Superior temporal gyrus (tissue), 1 donor: ENCODE data around the gene TCF4.

Source experiments
- DNase-seq: peaks from one replicate; pipeline ENCODE4 v3.0.0-alpha.2; 2016; ENCODE audit errors: extremely low spot score

TCF4 gene

DNA sequence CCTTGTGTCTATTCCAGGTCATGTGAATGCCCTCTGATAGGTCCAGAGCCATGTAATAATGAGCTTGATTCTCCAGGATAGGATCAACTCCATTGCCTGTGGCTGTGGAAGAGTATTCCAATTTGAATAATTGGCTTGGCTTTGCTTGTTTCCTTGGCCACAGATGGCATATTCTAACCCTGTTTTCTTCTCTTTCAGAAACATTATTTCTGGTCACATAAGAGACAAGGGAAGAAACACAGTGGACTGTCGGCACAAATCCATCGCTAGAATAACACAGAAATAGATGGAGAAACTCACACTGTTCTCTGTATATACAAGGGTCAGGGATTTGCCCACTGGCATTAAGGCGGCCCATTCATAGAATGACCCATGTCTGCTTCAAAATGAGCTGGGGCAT is 350.3 kb downstream of the TCF4 start:
- DNase-seq = no peak

DNA sequence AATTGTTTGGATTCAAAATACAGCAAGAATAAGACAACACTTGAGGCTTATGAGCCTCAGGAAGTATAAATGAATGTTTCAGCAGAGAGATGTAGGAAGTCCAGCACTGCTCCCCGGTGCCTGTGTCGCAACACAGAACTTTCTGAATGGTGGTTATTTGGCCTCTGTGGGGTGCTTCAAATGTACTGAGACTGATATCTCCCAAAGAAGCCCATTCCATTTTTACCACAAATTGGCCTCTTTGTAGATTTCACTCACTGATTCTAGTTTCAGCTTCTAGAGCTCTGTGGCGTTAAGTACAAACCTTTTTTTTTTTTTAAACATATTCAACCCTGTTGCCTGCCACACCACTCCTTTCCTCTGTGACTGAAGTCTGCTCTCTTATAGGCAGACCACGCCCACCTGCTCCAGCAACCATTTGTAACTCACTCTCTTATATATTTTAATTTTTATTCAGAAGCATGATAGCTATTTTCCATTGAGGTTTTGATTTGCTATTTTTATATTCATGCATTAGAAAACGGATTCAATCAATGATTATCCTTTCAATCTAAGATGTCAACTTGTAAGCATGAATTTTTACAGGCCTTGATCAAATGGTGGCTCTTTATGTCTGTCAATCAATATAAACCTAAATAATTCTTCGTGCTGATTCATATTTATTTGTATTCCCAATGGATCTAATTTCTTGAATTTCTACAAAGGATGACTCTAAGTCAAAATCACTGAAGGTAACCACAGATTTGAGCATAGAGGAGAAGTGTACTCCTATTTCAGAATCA is 351.7 kb downstream of the TCF4 start:
- no peak for DNase-seq

DNA sequence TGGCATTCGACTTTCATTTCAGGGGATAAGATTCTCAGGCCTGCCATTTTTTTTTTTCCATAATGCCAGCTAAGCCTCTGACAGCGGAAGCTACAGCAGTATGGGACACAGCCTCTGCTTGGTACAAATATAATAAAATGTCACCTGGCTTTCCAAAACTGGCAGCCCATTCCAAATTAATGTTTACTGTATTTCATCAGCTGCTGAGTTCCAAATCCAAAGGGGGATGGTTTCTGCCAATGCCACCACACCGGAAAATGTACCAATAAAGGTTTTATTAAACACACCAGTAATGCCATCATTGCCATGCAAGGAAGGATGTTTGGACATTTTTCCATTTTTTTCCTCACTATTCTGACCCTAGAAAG is 352.9 kb downstream of the TCF4 start:
- DNase-seq = no peak

DNA sequence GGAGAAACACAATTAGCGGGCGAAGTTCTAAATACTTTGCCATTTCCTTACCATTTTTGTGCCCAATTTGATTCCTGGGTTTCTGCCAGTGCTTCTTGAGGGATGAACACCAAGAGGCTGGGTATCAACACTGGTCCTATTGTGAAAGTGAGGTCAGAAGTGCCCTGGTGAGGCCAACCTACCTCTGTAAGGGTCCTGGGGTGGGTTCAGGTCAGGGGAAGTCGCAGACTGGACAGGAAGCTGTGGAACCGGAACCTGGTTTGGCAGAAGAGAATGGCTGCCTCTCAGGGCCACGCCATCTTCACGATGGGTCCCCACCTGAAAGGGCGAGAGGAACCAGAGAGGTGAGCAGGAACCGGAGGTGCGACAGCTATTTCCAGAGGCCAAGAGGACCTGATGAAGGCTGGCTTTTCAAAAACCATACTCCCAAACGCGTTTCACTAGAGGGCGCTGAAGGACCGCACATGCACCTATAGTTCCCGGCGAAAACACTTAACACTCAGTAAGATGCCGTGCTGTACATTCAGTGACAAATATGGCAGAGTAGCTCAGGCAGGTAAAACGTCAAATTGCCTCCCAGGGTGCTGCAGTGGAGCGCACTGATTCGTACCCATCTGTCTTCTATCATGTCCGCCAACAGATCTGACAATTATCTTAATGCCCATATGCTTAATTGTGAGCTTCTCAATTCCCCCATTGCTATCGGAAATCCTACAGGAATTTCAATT is 353.5 kb downstream of the TCF4 start:
- peak; percentile 97 for DNase-seq

DNA sequence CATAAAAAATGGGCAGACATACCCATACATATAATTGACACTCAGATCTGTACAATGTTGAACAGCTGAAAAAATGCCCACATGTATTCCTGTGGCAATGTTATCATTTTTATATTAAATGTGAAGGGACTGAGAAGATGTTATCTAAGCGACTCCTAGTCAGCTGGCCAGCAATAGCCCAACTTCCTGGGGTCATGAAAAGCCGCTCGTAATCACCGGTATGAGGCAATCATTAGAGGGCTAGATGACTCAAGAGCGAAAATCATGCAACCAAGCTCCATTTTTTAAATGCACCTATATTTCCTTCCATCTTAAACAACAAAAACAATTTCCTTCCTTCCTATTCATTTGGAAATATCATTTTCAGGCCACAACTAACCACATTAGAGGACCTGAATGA is 354.1 kb downstream of the TCF4 start:
- DNase-seq = peak; percentile 8

DNA sequence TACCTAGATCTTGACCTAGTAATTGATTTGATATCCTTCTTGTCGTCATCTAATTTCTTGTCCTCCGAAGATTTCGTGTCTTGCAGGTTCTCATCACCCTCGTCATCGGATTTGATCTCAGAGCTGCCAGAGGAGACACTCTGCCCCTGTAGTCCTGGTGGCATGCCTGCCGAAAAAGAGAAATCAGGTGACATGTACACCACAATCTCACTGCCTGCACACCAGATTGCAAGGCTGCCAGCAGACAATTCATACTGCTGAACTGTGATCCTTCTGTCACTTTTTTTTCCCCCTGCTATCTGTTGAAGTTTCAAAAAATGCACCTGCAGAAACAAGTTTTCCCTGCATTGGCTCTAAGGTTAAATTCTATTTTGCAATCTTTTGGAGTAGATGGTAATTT is 355.5 kb downstream of the TCF4 start:
- peak; percentile 12 for DNase-seq

DNA sequence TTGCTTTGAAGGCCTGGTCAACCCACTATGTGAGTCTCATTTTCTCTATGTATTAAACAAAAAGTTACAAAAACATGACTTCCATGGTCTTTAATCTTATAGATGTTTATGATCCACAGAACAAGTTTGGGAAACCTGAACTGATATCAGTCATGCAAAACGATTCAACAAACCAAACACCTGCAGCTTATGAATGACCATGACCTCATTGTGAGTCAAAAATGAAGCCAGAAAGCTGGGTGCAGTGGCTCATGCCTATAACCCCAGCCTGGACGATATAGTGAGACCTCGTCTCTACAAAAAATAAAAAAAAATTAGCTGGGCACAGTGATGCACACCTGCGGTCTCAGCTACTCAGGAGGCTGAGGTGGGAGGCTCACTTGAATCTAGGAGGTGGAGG is 358.3 kb downstream of the TCF4 start:
- DNase-seq = no peak

DNA sequence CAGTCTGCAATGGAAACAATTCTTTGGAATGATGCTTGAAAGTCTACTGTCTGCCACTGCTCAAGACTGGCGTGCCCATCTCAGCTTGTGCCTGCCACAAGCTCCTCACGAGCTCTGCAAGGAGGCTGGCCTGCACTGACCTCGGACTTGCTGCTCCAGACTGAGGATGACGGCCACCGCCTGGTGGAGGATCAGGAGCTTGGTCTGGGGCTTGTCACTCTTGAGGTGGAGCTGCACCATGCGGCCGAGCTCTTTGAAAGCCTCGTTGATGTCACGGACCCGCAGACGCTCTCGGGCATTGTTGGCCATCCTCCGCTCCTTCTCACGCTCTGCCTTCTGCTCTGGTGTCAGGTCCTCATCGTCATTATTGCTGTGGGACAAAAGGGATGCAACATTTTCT is 359.3 kb downstream of the TCF4 start:
- DNase-seq = no peak

DNA sequence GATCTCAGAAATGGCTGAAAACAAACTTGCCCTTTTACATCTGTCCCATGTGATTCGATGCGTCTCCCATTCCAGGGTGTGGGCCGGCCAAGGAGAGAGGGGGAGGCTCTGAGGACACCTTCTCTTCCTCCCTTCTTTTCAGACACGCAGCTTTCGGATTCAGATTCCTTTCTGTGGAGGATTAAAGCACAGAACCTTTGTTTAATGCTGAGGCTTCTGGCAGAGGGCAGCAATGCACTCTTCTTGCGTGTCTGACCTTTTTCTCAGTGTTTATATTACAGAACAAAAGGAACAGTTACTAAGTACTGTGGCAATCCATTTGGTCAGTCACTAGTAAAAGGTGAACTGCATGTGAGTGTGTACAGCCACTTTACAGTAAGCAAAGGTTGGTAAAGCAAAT is 359.8 kb downstream of the TCF4 start:
- DNase-seq = peak; percentile 43

DNA sequence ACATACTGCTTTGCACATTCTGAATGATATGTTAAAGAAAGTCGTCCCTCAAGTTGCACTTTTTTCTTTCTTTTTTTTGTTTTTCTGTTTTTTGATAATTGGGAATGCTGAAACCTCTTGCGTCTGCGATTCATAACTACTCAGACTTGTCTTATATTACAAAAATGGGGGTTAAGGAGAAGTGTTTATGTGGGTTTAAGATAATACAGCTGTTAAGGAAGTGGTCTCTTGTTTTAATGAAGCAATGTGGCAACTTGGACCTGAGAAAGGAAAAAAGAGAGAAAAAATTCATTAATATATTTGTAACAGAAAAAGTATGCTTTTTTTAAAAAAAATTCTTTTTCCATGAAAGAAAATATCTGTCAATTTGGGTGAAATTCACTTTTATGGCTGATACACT is 360.2 kb downstream of the TCF4 start:
- no peak for DNase-seq

DNA sequence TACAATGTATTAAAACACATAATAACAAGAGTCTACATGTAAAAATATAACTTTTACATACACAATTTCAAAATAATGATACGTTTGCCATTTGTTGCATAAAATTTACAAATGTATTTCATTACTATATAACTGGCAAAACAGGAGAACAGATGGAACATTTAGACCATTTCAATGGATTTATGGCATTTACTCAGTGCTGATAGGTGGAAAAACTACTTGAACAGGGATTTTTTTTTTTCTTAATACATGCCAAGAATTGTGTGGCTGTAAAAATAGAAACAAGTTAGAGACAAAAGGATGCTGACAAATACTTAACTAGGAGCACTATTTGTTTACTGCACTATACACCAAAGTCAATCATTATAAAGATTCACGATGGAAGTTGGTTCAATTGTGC is 361.9 kb downstream of the TCF4 start:
- peak; percentile 15 for DNase-seq

DNA sequence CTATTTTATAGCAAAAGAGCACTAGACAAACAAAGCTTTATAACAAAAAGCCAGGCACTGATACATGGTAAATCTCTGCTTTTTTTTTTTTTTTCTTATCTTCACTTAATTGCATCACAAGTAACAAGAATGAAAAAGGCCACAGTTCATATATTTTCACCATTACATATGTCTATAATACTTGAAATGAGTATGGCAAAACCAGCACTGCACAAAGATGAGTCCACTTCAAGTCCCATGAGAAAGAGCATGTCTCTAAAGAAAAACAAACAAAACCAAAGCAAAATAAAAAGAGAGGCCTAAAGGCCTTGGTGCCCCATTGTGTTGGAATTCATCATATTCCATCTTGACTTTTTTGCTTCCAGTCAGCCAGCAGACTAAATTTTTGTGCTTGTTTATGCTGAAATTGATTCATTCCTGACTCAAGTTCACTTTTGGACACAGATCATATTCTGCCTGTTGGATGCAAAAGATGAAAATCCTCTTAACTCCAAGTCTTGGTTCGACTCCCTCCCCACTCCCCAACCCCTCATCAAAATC is 363.8 kb downstream of the TCF4 start:
- peak; percentile 23 for DNase-seq

DNA sequence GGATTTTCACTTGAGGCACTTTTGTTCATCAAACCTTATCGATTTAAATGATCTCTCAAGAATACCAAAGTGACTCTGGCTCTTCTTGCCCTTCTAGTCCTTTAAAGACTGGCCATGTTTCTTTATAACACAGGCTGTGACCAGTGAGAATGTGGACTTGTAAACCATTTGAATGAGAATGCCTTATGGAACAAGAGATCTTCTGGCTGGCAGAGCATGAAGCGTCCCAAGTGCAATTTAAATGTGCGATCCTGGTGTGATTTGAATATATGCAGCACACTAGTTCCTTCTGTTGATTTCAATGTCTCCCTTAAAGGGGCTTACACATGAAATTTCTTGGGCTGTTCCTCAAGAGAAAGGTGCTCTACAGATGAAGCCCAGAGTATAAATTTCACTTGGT is 366.4 kb downstream of the TCF4 start:
- DNase-seq = peak; percentile 52

DNA sequence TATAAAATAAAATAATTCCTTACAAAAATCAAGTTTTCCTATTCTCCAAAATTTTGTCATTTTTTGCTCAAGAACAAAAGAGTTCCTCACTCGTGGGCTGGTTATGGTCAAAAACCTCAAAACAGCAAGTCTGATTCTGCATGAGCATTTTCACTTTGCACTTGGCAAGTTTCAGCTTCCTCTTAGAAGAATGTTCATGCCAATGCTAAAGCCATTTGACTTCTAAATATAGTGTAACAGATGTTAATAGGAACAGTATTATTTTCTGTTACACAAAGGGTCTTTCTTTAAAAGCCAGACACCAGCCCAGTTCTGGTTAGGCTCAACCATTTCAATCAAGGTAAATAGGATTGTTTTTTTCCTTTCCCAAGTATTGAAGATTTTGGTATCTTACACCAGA is 367.5 kb downstream of the TCF4 start:
- DNase-seq = peak; percentile 36

DNA sequence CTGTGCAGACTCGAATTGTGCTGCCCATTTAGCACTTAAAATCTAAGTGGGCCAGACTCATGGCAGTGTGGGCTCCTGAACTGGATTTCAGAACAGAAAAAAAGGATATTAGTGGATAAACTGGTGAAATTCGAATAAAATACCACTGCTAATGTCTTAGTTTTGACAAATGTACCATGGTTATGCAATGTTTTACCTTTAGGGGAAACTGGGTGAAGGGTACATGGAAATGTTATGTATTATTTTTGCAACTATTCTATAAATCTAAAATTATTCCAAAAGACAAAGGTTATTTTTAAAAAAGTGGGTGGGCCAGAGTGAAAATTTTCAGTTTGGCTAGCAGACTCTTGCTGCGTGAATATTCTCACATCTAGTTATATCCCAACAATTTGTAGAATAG is 368.2 kb downstream of the TCF4 start:
- DNase-seq = no peak

DNA sequence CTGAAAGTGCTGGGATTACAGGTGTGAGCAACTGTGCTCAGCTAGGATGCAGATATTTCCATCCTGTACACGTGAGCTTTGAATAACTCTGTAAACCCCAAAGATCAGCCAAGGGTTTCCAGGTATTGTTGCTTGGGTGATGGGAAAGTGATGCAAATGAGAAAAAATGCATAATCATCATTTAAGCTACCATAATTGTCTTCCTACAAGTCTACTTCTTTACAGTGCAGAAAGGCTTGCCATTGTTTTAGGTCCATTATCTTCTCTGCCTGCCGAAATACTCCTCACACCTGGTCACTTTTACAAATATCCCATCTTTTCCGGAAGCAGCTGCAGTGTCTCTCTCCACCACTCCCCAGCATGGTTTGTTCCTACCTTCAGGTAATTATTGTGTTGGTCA is 368.9 kb downstream of the TCF4 start:
- no peak for DNase-seq

DNA sequence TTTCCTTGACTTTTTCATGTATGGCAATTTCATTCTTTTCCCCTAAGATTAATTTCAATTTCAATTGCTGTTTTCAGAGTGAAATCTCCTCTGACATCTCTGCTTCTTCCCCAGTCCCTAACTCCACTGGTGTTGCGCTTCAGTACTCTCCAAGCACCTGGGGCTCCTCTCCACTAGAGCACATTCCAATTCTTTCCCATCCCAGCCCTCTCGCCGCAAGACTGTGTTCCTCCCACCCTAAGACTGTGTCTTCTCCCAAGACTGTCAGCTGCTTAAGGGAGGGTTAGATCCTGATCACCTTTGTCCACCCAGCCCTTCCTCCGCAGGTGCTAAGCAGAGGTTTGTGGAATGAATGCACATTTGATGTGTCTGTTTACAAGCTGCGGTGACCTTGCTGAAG is 373.0 kb downstream of the TCF4 start:
- DNase-seq = no peak

DNA sequence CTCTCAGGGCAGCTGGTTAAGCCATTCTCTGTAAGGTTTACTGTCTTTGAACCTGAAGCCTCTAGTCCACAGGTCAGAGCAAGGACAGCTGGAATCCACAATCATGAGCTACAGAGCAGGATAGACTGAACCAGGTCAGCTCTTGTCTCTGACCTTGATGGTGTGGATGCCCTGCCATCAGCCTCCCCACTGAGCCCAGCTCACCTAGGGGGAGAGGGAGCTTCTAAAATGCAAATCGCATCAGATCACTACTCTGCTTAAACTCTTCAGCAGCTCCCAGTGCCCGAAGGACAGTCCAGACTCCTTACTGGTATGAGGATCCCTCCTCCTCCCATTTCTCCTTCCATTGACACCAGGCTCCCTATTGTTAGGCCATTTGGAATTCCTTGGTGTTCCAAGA is 373.5 kb downstream of the TCF4 start:
- no peak for DNase-seq

DNA sequence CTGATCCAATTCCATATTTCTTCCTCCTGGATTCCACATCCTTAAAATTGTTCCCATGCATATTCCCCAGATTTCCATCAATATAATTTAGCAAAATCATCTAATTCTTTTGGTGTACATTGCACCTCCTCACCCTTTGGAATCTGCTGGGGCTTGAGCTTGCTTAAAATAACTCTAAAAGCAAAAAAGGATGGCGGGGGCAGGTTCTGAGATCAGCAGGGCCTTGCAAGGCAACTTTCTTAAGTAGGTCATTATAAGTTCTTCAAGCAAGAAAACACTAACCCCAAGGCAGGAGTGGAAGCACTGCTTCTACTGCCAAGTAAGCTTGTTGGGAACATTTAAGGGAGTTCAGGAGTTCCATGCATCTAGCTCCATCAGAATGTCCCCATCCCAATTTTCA is 374.4 kb downstream of the TCF4 start:
- DNase-seq = no peak

DNA sequence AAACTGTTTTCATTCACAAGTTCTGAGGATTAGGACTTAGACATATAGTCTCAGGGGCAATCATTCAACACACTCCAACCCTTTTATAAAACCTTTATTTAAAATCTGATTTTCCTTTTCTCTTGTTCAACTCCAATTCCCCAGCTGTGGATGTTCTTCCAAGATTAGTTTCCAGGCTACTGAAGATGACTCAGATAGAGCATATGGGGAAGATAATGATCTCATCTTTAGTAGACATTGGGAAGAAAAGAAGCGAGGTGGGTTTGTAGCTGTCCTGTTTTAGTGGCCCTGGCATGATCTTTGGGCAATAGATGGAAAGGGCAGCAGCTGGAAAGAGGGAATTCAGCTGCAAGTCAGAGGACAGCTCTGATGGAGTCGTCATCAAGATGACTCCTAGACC is 381.1 kb downstream of the TCF4 start:
- peak; percentile 64 for DNase-seq

DNA sequence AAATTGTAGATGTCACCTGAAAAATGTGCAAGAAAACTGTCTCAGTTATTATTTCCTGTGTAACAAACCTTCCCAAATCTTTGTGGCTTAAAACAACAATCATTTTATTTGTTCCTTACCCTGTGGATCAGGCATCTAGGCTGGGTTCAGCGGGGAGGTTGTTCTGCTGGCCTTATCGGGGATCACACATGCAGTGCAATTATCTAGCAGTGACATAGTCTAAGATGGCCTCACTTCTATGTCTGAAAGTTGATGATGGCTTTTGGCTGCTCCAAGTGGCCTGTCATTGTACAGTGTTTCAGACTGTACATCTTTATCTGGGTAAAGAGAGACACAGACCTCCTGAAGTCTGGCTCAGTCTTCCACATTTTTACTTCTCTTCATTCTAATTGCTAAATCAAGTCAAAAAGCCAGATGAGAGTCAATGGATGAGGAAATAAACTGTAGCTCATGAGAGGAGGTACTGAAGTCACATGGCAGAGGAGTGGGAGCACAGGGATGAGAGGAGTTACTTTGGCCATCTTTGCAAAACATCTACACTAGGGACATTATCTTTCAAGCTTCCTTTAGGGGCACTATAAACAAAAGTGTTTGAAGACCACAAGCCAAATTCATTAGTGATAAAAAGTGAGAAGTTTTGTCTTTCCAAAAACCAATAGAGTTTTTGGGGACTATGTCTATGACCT is 385.6 kb downstream of the TCF4 start:
- no peak for DNase-seq

DNA sequence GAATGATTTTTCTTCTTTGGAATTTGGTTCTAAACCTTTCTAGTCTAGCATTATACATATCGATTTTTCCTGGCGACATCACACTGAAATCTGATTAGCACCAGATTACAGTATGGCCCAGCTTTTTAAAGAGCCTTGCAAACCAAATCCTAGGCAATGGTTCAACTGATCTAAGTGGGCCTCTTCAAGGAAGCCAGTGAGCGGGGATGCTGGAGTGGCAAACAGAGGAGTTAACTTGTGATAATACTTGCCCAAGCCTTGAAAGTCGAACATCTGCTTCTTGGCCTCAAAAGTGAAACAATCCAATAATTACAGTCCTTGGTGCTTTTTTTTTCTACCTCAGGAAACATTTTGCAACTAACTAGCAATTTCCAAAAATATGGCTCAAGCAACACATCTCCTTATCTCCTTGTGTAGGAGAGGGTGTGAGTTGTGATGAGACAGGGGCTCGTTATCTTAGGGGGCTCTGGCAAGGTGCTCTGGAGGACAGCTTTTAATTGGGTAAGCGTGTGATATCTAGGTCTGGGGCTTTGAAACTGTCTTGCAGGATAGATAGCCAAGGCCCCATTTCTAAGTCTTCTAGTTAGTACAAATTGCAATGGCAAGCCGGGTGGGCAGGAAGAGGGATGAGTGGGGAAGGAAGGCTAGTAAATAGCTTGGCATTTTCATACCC is 388.6 kb downstream of the TCF4 start:
- no peak for DNase-seq
